GM19452 (cell line): ENCODE data around the gene SMTNL2.
"Not testable (repeated sequence)": the region's sequence is repeated elsewhere in the genome, so short reads cannot be mapped to it uniquely, and the experiment has no call there.

Experiments
- ATAC-seq: cut with Tn5 transposase; IDR thresholded peaks from one replicate; pipeline ENCODE4 v1.9.1; 2021; ENCODE audit not compliant: unreplicated experiment

Gene SMTNL2

GRCh38 chr17:4584917-4585637 is 748 bp downstream of the SMTNL2 start:
- no peak for ATAC-seq

DNA sequence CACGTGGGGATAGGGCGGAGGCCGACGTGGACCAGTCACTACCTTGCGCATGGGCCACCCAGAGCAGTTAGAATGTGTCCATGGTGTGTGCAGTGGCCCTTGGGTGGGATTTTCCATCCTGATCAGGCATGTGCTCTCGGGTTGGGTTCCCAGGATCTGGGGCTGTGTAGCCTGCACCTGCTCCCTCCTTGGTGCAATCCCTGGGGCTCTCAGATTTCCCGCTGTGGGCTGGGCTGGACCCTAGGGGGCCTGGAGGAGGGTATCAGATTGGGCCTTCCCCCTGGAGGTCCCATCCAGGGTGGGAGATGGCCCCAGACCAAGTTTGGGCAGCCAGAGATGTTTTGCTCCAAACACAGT is 1.3 kb downstream of the SMTNL2 start:
- no peak for ATAC-seq

- no peak for ATAC-seq
These were observed 1.7 kb downstream of the SMTNL2 start for GRCh38 chr17:4586043-4586442.

DNA sequence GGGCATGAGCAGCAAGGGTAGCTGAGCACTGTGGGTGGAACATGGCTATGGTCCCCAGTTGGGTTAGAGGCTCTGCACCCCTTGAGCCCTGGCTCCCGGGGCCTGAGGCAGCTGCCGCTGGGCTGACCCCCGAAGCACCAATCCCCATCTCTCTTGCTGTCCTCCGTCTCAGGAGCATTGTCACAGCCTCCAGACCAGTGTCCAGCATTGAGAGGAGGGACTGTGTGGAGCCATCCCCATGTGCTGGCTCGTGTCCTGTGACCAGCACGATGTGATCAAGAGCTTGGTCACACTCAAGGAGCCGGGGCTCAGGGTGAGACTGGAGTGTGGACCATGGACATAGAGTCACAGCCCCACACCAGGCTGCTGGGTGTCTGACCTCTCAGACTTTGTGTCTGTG is 2.9 kb downstream of the SMTNL2 start:
- no peak for ATAC-seq

DNA sequence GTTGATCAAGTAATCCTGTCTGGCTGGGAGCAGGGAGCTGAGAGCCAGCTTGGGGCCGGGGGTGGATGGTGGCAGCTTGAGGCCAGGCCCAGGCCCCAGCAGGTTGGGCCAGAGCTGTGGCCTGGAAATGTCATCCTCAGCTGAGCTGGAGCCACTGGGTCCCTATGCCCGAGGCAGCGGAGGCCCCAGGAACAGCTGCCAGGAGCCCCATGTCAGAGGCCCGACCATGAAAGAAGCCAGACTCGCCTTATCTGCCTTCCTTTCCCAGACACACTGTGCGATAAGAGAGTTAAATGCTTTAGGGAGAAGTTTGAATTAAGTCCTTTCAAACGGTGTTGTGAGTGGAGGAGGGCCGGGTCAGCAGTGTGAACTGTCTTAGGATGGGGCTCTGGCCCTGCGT is 3.5 kb downstream of the SMTNL2 start:
- no peak for ATAC-seq

DNA sequence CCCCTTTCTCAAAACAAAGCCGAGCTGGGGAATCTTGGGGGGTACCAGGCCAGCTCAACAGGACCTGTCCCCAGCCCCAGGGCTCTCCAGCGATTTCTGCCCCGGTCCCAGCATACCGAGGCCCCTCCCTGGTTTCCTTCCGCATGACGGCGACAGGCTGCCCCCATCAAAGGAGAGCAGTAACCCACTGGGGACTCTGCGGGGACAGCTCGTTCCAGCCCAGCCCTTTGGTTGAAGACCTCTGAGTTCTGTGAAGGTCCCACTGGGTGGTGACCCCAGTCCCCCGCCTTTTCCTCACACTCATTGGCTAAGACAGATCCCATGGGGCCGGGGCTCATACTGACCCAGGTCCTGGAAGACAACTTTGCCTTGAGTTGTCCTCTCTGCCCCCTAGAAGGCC is 4.1 kb downstream of the SMTNL2 start:
- no peak for ATAC-seq

DNA sequence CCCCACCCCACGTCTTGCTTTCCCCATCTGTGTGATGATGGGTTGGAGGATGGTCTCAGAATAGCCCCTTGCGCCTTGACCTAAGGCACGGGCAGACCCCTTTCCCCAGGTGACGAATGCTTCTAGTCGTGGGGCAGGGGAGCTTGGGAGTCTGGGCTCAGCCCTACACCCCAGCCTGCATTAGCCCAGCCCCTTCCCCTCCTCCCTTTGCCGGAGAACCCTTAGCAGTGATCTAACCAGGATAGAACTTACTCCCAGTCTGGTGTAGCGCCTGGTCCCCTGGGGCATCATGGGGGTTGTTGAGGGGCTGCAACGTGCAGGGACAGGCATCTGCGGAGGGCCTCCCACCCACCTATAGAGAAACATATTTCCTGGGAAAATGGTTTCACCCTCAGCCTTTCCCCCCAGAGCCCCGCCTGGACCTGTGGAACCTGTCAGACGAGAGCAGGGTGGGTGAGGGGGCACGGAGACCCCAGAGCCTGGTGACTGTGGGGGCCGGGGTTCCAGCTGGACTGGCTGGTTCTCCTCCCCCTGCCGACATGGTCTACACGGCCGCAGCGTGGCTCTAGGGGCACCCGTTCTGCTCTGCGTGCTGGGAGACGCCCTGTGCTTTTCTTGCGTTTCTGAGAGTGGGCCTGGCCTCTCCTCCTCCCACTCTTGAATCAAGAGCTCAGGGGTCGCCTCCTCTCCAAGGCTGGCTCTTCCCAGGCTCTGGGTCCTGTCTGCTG is 4.7 kb downstream of the SMTNL2 start:
- no peak for ATAC-seq

- not testable (repeated sequence) for ATAC-seq
These were observed 5.7 kb downstream of the SMTNL2 start for GRCh38 chr17:4590042-4590441.

GRCh38 chr17:4590981-4591453 is 6.7 kb downstream of the SMTNL2 start:
- ATAC-seq = no peak

DNA sequence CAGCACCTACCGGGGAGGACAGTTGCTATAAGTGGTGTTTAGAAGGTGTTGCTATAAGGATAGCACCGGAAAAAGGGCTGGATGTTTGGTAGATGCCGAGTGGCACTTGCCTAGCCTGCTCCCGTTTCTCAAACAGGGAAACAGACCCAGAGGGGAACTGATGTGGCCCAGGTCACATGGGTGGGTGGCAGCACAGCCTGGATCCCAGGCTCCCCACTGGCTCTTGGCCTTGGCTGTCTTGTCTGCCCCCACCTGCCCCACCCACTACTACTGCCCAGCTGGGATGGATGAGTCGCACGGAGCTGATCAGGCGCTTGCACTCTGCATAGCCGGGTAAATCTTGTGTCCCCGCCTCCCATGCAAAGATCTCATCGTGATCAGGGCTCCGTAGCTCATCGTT is 7.2 kb downstream of the SMTNL2 start:
- ATAC-seq = no peak

DNA sequence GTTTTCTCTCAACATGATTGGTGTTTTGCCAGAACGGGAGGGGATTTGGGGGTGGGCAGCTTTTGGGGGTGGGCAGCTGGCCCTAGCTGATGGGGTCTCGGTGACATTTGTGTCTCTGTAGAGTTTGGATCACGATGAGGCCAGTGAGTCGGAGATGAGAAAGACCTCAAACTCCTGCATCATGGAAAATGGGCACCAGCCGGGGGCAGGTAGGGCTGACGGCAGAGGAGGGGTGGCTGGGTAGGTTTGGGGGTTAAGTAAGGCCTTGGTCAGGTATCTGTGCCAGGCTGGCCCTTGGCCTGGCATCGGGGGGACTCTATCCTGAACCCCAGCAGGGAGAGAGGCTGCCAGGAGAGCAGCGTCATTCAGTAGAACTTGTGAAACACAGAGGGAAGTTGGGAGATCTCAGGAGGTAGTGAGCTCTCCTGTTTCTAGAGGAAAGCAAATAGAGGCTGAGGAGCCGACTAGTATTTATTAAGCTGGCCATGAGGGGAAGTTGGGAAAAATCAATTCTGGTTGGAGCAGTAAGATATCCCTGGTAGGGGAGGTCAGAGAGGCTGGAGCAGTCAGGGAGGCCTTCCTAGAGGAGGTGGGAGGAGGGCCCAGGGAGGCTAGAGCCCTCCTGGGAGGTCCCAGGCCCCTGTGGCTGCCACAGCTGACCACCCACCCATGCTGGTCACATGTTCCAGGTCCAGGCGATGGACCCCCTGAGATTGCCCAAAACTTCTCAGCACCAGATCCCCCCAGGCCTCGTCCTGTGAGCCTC is 8.1 kb downstream of the SMTNL2 start:
- no peak for ATAC-seq

- no peak for ATAC-seq
These were observed 8.7 kb downstream of the SMTNL2 start for GRCh38 chr17:4593021-4593421.

- ATAC-seq = no peak
These were observed 10.1 kb downstream of the SMTNL2 start for GRCh38 chr17:4594406-4594805.

DNA sequence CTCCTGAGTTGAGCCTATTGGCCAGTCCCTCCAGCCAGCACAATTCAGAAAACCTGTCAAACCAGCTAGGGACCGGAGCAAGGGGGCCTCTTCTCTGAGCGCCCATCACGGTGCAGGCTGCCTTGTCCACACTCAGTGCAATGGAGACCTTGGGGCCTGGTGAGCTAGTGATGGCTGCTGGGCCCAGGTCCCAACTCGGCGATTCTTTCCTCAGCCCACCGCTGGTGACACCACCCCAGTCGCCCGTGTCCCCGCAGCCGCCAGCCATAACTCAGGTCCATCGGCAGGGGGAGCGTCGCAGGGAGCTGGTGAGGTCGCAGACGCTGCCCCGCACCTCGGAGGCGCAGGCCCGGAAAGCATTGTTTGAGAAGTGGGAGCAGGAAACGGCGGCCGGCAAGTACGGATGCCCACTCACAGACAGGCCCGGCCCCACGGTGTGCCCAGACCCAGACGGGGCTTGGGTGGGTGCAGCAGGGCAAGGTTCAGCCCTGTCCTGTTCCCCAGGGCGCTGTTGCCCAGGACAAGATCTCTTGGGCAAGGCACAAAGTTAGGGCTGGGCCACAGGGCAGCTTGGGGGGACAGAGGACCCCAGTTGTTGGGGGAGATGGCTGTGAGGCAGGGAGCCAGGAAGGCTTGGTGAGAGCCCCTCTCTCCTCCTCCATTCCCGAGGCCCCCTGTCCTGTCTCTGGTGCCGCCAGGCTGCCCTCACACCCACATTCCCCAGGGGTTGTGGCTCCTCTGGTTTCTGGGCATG is 10.8 kb downstream of the SMTNL2 start:
- ATAC-seq = no peak

DNA sequence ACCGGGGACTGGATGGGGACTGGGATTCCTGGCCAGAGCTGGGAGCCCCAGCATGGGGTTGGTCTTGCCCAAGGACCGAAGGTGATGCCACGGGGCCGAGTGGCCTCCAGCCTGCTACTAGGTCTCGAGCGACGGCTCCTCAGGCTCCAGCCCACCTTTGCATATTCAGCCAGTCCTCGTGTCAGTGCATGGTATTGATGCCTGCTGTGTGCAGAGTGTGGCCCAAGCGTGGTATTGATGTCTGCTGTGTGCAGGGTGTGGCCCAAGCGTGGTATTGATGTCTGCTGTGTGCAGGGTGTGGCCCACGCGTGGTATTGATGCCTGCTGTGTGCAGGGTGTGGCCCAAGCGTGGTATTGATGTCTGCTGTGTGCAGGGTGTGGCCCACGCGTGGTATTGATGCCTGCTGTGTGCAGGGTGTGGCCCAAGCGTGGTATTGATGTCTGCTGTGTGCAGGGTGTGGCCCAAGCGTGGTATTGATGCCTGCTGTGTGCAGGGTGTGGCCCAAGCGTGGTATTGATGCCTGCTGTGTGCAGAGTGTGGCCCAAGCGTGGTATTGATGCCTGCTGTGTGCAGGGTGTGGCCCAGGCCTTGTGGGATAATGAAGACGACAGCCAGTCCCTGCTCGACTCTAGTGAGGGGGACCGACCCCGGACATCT is 11.5 kb downstream of the SMTNL2 start:
- not testable (repeated sequence) for ATAC-seq

- no peak for ATAC-seq
These were observed 12.5 kb downstream of the SMTNL2 start for GRCh38 chr17:4596636-4597380.

DNA sequence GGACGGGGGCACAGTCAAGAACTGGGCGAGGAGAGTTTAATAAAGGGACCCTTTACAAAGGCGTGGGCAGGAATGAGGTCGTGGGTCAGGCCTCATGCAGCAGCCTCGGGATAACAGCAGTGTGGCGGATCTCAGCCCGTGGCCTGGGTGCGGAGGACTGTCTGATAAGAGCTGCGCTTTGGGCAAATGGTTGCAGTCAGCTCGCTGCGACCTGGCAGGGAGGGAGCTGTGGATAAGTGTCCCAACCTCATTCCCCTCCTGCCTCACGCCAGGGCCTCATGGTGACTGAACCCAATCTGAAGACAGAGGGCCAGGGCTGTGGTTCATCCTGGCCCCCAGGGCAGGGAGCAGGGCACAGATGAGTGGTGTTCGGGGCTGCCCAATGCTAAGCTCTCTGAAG is 13.6 kb downstream of the SMTNL2 start:
- ATAC-seq = no peak

DNA sequence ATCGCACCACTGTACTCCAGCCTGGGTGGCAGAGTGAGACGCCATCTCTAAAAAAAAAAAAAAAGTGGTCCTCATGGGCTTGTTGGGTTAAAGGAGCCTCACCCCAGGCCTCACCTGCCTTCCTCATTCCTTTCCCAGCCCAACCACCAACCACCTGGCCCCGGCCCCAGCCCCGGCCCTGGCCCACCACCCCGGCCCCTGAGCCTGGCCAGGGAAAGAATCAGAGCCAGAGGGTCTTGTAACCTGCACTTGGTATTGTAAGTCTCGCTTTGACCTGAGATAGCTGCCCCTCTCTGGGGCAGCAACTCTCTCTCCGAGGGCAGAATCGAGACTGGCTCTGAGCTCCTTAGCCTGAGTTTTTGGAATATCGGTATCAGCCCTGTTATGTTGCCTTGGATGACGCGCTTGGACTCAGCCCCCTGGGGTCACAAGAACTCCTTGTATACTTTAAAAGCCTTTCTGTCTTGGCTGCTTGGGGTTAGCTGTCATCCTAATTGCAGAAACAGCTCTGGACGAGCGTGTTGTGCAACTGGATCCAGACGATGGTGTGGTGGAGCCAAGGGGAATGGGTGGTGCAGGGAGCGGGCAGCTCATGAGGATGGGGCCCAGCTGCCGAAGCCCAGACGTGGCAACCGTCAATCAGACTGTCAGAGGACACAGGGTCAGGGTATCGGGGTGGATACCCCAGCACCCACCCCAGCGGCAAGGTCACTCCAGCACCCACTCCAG is 14.6 kb downstream of the SMTNL2 start:
- ATAC-seq = no peak
